HEK293T (cell line): ENCODE results near the gene RPUSD1.

Experiments used
- ELF4 ChIP-seq: fragments of 450-650 bp; IDR thresholded peaks from 2 replicates; pipeline ENCODE4 v1.6.1; 2017; ENCODE audit warnings: antibody characterized with exemption
- FOXA1 ChIP-seq: fragments of 450-650 bp; IDR thresholded peaks from 2 replicates; pipeline ENCODE4 v1.6.1; 2016; ENCODE audit warnings: mild to moderate bottlenecking
- HDGF ChIP-seq: fragments of 450-650 bp; IDR thresholded peaks from 2 replicates; pipeline ENCODE4 v1.6.1; 2017; ENCODE audit warnings: antibody characterized with exemption, borderline replicate concordance
- TARDBP ChIP-seq: fragments of 450-650 bp; IDR thresholded peaks from 2 replicates; pipeline ENCODE4 v1.6.1; 2016

DNA sequence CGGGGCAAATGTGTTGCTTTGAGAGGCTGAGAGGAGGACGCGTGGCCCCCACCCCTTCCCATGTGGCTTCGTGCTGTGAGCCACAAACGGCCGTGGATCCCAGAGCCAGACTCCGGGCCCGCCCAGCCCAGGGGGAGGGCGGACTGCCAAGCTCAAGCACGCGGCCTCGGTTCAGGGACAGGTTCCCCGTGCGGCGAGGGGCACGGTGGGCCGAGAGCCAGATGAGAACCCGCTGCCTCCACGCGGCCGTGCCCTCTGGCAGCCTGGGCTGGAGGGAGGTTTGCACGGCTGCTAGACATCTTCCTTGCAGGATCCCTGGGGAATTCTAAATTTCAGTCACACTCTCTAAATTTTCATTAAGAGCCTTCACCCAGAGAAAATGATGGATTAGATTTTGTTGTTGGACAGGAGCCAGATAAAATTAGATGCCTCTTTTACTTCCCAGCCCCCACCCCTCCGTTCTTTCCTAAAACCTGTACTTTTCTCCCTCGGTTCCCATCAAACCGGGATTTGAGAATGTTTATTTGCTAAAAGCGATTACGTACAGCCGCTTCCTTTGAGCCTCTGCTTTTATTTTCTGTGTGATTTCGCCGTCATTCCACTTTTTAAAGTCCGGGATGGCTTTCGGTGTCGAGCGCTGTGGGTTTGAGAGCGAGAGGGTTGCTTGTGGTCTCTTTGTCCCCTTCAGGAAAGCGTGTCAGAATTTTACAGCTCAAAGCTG lies 37.3 kb upstream of the RPUSD1 start:
- no peak for TF ChIP-seq HDGF
- TF ChIP-seq ELF4: no peak
- TF ChIP-seq FOXA1: no peak
- TF ChIP-seq TARDBP: no peak
